HG03558 (cell line): ENCODE data around the gene NFASC.

ENCODE experiments used
- ATAC-seq: cut with Tn5 transposase; IDR thresholded peaks from one replicate; pipeline ENCODE4 v1.9.1; 2021; ENCODE audit warnings: moderate number of reproducible peaks; ENCODE audit not compliant: unreplicated experiment; ENCODE audit errors: extremely low read depth

The NFASC gene

GRCh38 chr1:204947338-204947737, 76.7 kb downstream of the NFASC start:
- no peak for ATAC-seq

DNA sequence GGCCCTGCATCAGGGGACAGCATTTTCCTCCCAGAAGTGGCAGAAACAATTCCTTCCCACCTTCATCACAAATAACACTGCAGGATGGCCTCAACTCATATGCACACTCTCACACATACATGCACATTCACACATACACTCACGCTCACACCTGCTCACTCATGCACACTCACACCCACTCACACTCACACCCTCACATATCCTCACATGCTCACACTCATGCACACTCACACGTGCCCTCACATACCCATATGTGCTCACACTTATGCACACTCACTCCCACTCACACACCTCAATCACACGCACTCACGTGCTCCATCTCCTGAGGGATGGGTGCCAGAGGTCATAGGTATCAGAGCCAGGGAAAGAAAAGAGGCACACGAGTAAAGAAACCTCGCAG, 77.1 kb downstream of the NFASC start:
- ATAC-seq: no peak

GRCh38 chr1:204950353-204951001, 79.8 kb downstream of the NFASC start:
- ATAC-seq: no peak

- ATAC-seq: no peak
These were observed 88.0 kb downstream of the NFASC start for GRCh38 chr1:204958317-204959307.

GRCh38 chr1:204959374-204959773, 88.7 kb downstream of the NFASC start:
- ATAC-seq: no peak

DNA sequence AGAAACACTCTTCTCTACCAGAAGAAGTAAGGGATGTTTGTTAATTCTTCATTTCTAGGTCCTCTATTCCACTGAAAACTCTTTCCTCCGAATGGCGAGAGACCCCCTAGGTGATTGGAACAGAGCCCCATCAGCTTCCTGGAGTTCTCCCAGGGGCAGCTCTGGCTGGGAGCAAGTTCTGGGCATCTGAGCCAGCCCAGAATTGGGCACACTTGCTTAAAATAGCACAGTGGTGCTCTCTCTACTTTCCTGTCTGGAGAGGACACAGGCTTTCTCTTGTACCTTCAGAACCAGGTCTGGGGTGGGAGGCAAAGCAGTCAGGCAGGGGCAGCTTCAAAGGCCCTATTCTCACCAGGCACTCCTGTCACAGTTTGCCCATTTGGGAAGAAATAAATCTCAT, 89.2 kb downstream of the NFASC start:
- no peak for ATAC-seq

- ATAC-seq: no peak
These were observed 89.9 kb downstream of the NFASC start for GRCh38 chr1:204960306-204961125.

DNA sequence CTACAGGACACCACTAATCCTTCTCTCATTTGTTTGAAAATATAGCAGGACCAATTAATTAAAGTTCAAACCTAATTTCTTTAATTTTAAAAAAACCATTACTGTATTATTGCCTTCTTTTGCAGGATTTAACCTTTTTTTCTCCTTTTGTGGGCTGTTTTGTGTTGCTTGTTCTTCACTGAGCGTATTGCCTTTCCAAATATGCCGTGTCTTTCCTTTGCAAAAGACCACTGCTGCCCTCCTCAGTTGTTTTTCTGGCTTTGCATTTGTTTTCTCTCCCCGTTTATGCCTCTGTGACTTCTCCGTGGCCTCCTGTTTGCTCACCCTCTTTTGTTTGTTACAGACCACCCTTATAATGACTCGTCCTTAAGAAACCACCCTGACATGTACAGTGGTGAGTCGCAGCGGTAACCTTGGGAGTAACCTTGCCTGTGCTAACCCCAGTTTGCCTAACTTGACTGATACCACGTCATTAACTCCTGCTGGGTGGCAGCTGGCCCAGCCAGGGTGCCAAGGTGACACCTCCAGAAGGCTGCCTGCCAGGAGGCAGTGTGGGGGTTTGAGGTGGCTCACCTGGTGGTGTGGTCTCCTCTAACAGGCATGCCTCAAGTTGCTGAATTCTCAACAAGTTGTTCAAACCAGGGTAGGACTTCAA, 91.2 kb downstream of the NFASC start:
- ATAC-seq: no peak

GRCh38 chr1:204962742-204963632, 92.3 kb downstream of the NFASC start:
- no peak for ATAC-seq

DNA sequence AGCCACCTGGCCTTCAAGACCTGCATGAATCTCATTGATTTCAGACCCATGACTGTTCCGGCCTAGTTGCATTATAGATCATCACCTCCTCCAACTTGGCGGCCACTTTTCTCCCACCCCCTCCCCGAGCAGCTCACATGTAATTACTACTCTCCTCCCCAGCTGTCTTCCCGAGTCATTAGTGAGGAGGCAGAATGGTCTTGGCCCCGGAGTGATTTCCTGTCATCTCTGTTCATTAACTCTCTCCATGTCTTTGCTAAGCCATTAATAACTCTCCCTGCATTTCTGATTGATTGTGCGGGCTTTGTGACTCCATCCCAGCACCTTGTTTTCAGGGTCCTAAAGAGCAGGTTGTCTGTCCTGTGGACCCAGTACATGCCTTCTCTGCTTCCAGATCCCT, 96.8 kb downstream of the NFASC start:
- ATAC-seq: no peak

- no peak for ATAC-seq
These were observed 97.5 kb downstream of the NFASC start for GRCh38 chr1:204968135-204968534.

DNA sequence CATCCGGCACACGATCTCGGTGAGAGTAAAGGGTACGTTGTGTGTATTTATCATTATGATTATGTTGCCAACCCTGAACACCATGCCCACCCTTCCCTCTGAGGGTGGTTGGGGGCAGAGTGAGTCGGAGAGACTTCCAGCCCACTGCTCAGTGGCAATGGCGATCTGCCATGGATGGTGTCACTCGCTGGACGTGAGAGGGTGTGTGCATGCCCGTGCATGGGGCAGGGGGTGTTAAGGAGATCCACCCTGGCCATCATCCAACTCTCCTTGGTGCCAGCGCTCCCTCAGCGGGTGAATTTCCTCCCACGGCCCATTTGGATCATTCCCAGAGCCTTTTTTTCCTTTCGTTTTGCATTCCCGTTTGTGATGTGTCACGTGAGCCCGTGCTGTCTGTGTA, 98.3 kb downstream of the NFASC start:
- ATAC-seq: no peak

DNA sequence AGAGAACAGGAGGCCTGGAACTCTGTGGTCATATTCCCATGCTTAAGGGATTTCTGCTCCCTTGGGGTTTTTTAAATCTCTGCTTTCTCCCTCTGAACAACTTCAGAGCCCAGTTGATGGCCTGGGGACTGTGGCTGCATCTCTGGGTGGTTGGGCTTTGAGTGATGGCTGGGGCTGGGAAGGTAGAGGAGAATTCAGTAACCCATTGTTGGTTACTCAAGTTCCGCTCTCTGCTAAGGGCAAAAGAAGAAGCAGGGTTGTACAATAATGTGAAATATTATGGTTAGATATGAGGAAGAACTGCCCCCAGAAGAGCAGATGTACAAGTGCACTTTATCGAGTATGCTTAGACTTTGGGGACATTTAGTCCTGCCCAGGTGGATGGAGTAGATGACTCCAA, 100.3 kb downstream of the NFASC start:
- ATAC-seq: no peak

DNA sequence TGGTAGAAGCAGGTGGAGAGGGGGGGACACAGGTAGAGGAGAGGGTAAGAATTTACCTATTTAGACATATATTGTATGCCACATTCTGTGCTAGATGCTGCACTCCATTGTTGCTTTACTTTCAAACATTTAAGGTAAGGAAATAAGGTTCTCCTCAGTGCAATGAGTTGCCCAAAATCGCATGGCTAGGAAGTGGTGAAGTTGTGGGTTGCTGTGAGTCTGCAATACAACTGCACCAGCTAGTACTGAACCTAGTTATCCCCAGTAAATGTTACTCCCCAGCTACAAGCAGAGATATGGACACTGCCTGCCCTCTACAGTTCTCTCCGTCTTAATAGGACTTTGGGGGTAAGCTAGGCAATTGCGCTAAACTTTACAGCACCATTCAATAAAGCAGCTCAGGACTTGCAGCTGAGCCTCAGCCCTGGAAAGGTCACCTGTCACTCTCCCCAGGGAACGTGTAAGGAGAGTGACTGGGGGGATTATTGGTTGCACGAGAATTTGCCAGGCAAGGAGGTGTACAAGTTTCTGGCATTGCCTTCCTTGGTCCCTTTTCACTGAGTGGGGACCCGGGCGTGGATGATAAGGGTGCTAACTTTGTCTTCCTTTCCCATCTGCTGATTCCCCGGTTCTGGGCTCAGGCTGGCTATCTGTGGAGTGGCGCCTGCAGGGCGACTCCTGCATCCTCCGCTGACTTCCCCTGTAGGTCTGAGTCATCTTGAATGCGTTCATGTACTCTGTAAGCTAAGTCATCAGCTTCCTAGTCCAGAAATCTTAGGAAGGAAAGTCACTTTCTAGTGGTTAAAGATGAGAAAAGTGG, 101.1 kb downstream of the NFASC start:
- ATAC-seq: no peak

DNA sequence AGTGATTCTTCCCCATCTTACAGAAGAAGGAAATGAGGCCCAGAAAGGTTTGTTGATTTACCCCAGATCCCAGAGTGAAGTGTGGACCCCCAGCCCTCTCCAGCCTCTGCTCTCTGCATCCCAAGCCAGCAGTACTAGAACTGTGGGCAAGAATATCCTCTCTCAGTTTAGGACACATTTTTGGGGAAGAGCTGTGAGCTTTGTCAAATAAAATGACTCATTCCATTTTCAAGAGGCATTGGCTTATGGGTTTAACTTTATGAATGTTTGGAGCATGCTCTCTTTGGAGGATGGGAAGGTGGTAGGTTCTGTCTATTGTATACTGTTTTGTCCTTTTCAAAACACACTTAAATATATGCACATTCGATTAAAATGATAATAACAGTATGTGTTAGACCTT, 101.8 kb downstream of the NFASC start:
- ATAC-seq: no peak

GRCh38 chr1:204973449-204973848, 102.8 kb downstream of the NFASC start:
- ATAC-seq: no peak

- ATAC-seq: no peak
These were observed 103.7 kb downstream of the NFASC start for GRCh38 chr1:204974327-204974726.

DNA sequence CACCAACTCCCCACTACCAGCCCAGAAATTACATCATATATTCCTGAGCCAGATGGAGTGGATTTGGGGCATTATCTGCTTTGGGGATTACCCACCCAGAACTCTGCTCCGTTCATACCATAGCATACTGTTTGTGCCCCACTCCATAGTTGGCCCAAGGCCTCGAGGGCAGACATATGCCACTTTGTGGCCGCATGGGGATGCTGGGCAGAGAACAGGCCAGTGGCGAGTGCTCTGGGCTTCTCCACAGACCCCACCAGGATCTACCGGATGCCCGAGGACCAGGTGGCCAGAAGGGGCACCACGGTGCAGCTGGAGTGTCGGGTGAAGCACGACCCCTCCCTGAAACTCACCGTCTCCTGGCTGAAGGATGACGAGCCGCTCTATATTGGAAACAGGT, 104.4 kb downstream of the NFASC start:
- ATAC-seq: no peak
